ENCODE measurements around the gene LHX4.

Gene LHX4

GRCh38 chr1:180271272-180272255 lies 41.5 kb downstream of the LHX4 start:
- H3K4me3 ChIP-seq (ENCODE audit: low read length): no peak overlapping the region
- DNase-seq (ENCODE audit: low read depth): peak; percentile 39
- H3K9ac ChIP-seq (ENCODE audit: low read length): no peak overlapping the region
- peaks cover 13% of the 10 kb centered on the region for H3K36me3 ChIP-seq (ENCODE audit: control insufficient read depth, insufficient read depth, low read length, severe bottlenecking)
- no peaks in the 10 kb centered on the region for H3K27me3 ChIP-seq (replicated peaks; ENCODE audit: control insufficient read depth, insufficient read depth, low read length)
- no peaks in the 10 kb centered on the region for H3K9me3 ChIP-seq (ENCODE audit: control insufficient read depth, low read length)
- peaks cover 4% of the 10 kb centered on the region for H3K4me1 ChIP-seq (ENCODE audit: control insufficient read depth, insufficient read depth, low read length)

GRCh38 chr1:180272395-180272794 lies 42.3 kb downstream of the LHX4 start:
- Histone ChIP-seq H3K27me3 (replicated peaks; ENCODE audit: control insufficient read depth, insufficient read depth, low read length) (no peaks in the 10 kb centered on the region), H3K4me3 (ENCODE audit: low read length) (no peak overlapping the region), H3K4me1 (ENCODE audit: control insufficient read depth, insufficient read depth, low read length) (peaks cover 4% of the 10 kb centered on the region), H3K9ac (ENCODE audit: low read length) (no peak overlapping the region), H3K36me3 (ENCODE audit: control insufficient read depth, insufficient read depth, low read length, severe bottlenecking) (peaks cover 13% of the 10 kb centered on the region), H3K9me3 (ENCODE audit: control insufficient read depth, low read length) (no peaks in the 10 kb centered on the region)
- no peak for DNase-seq (ENCODE audit: low read depth)

GRCh38 chr1:180273066-180273465 lies 43.0 kb downstream of the LHX4 start:
- DNase-seq (ENCODE audit: low read depth): no peak
- Histone ChIP-seq H3K4me3 (ENCODE audit: low read length) (no peak overlapping the region), H3K36me3 (ENCODE audit: control insufficient read depth, insufficient read depth, low read length, severe bottlenecking) (peaks cover 13% of the 10 kb centered on the region), H3K27me3 (replicated peaks; ENCODE audit: control insufficient read depth, insufficient read depth, low read length) (no peaks in the 10 kb centered on the region), H3K4me1 (ENCODE audit: control insufficient read depth, insufficient read depth, low read length) (peaks cover 4% of the 10 kb centered on the region), H3K9me3 (ENCODE audit: control insufficient read depth, low read length) (no peaks in the 10 kb centered on the region), H3K9ac (ENCODE audit: low read length) (no peak overlapping the region)

- DNase-seq (ENCODE audit: low read depth): no peak
- H3K27me3 ChIP-seq (replicated peaks; ENCODE audit: control insufficient read depth, insufficient read depth, low read length): no peaks in the 10 kb centered on the region
- no peak overlapping the region for H3K9ac ChIP-seq (ENCODE audit: low read length)
- H3K36me3 ChIP-seq (ENCODE audit: control insufficient read depth, insufficient read depth, low read length, severe bottlenecking): peaks cover 13% of the 10 kb centered on the region
- peaks cover 4% of the 10 kb centered on the region for H3K4me1 ChIP-seq (ENCODE audit: control insufficient read depth, insufficient read depth, low read length)
- no peaks in the 10 kb centered on the region for H3K9me3 ChIP-seq (ENCODE audit: control insufficient read depth, low read length)
- no peak overlapping the region for H3K4me3 ChIP-seq (ENCODE audit: low read length)
Measured at GRCh38 chr1:180274221-180274620, 44.2 kb downstream of the LHX4 start.

- DNase-seq (ENCODE audit: low read depth): no peak
- Histone ChIP-seq H3K4me1 (ENCODE audit: control insufficient read depth, insufficient read depth, low read length) (peaks cover 4% of the 10 kb centered on the region), H3K9me3 (ENCODE audit: control insufficient read depth, low read length) (no peaks in the 10 kb centered on the region), H3K36me3 (ENCODE audit: control insufficient read depth, insufficient read depth, low read length, severe bottlenecking) (peaks cover 21% of the 10 kb centered on the region), H3K27me3 (replicated peaks; ENCODE audit: control insufficient read depth, insufficient read depth, low read length) (no peaks in the 10 kb centered on the region), H3K9ac (ENCODE audit: low read length) (no peak overlapping the region), H3K4me3 (ENCODE audit: low read length) (no peak overlapping the region)
Measured at GRCh38 chr1:180275726-180276125, 45.7 kb downstream of the LHX4 start.

GRCh38 chr1:180277476-180278193 lies 47.6 kb downstream of the LHX4 start:
- DNase-seq (ENCODE audit: low read depth): no peak
- no peaks in the 10 kb centered on the region for H3K27me3 ChIP-seq (replicated peaks; ENCODE audit: control insufficient read depth, insufficient read depth, low read length)
- H3K9ac ChIP-seq (ENCODE audit: low read length): no peak overlapping the region
- H3K9me3 ChIP-seq (ENCODE audit: control insufficient read depth, low read length): no peaks in the 10 kb centered on the region
- H3K4me1 ChIP-seq (ENCODE audit: control insufficient read depth, insufficient read depth, low read length): peaks cover 7% of the 10 kb centered on the region
- H3K4me3 ChIP-seq (ENCODE audit: low read length): no peak overlapping the region
- peaks cover 21% of the 10 kb centered on the region for H3K36me3 ChIP-seq (ENCODE audit: control insufficient read depth, insufficient read depth, low read length, severe bottlenecking)

GRCh38 chr1:180278194-180278515 lies 48.1 kb downstream of the LHX4 start:
- Histone ChIP-seq H3K36me3 (ENCODE audit: control insufficient read depth, insufficient read depth, low read length, severe bottlenecking) (peaks cover 23% of the 10 kb centered on the region), H3K9me3 (ENCODE audit: control insufficient read depth, low read length) (no peaks in the 10 kb centered on the region), H3K9ac (ENCODE audit: low read length) (no peak overlapping the region), H3K4me3 (ENCODE audit: low read length) (no peak overlapping the region), H3K4me1 (ENCODE audit: control insufficient read depth, insufficient read depth, low read length) (peaks cover 7% of the 10 kb centered on the region), H3K27me3 (replicated peaks; ENCODE audit: control insufficient read depth, insufficient read depth, low read length) (no peaks in the 10 kb centered on the region)
- no peak for DNase-seq (ENCODE audit: low read depth)

GRCh38 chr1:180278596-180279395 lies 48.7 kb downstream of the LHX4 start:
- H3K4me1 ChIP-seq (ENCODE audit: control insufficient read depth, insufficient read depth, low read length): peaks cover 7% of the 10 kb centered on the region
- no peaks in the 10 kb centered on the region for H3K9me3 ChIP-seq (ENCODE audit: control insufficient read depth, low read length)
- no peak overlapping the region for H3K4me3 ChIP-seq (ENCODE audit: low read length)
- no peaks in the 10 kb centered on the region for H3K27me3 ChIP-seq (replicated peaks; ENCODE audit: control insufficient read depth, insufficient read depth, low read length)
- no peak overlapping the region for H3K9ac ChIP-seq (ENCODE audit: low read length)
- no peak for DNase-seq (ENCODE audit: low read depth)
- H3K36me3 ChIP-seq (ENCODE audit: control insufficient read depth, insufficient read depth, low read length, severe bottlenecking): peaks cover 25% of the 10 kb centered on the region

GRCh38 chr1:180279651-180280050 lies 49.6 kb downstream of the LHX4 start:
- peaks cover 7% of the 10 kb centered on the region for H3K4me1 ChIP-seq (ENCODE audit: control insufficient read depth, insufficient read depth, low read length)
- peaks cover 28% of the 10 kb centered on the region for H3K36me3 ChIP-seq (ENCODE audit: control insufficient read depth, insufficient read depth, low read length, severe bottlenecking)
- H3K4me3 ChIP-seq (ENCODE audit: low read length): no peak overlapping the region
- no peaks in the 10 kb centered on the region for H3K9me3 ChIP-seq (ENCODE audit: control insufficient read depth, low read length)
- no peak overlapping the region for H3K9ac ChIP-seq (ENCODE audit: low read length)
- DNase-seq (ENCODE audit: low read depth): no peak
- no peaks in the 10 kb centered on the region for H3K27me3 ChIP-seq (replicated peaks; ENCODE audit: control insufficient read depth, insufficient read depth, low read length)

- Histone ChIP-seq H3K36me3 (ENCODE audit: control insufficient read depth, insufficient read depth, low read length, severe bottlenecking) (peaks cover 25% of the 10 kb centered on the region), H3K4me3 (ENCODE audit: low read length) (no peak overlapping the region)
Measured at GRCh38 chr1:180280617-180281016, 50.6 kb downstream of the LHX4 start.

GRCh38 chr1:180281490-180281889 lies 51.4 kb downstream of the LHX4 start:
- peaks cover 7% of the 10 kb centered on the region for H3K4me1 ChIP-seq (ENCODE audit: control insufficient read depth, insufficient read depth, low read length)
- H3K9ac ChIP-seq (ENCODE audit: low read length): no peak overlapping the region
- DNase-seq (ENCODE audit: low read depth): no peak
- H3K9me3 ChIP-seq (ENCODE audit: control insufficient read depth, low read length): no peaks in the 10 kb centered on the region
- H3K4me3 ChIP-seq (ENCODE audit: low read length): no peak overlapping the region
- H3K36me3 ChIP-seq (ENCODE audit: control insufficient read depth, insufficient read depth, low read length, severe bottlenecking): peaks cover 25% of the 10 kb centered on the region
- no peaks in the 10 kb centered on the region for H3K27me3 ChIP-seq (replicated peaks; ENCODE audit: control insufficient read depth, insufficient read depth, low read length)

More at GRCh38 chr1:180280617-180281016, 50.6 kb downstream of the LHX4 start:
- peaks cover 7% of the 10 kb centered on the region for H3K4me1 ChIP-seq (ENCODE audit: control insufficient read depth, insufficient read depth, low read length)
- H3K27me3 ChIP-seq (replicated peaks; ENCODE audit: control insufficient read depth, insufficient read depth, low read length): no peaks in the 10 kb centered on the region
- H3K9ac ChIP-seq (ENCODE audit: low read length): no peak overlapping the region
- H3K9me3 ChIP-seq (ENCODE audit: control insufficient read depth, low read length): no peaks in the 10 kb centered on the region
- DNase-seq (ENCODE audit: low read depth): no peak
